Measurements from ENCODE around the gene FUT8.

- TF ChIP-seq CTCF (IDR thresholded peaks at IDR 0.05) (no peak), POLR2A (IDR thresholded peaks at IDR 0.05) (no peak)
Measured at GRCh38 chr14:65482757-65483438, 70.4 kb downstream of the FUT8 start.

Data from suprapubic skin (tissue), 3 donors.